GM19023 (cell line): Measurements from ENCODE around the gene HOXC6.
"Not testable (repeated sequence)": the region's sequence is repeated elsewhere in the genome, so short reads cannot be mapped to it uniquely, and the experiment has no call there.

Source experiments
- ATAC-seq: cut with Tn5 transposase; IDR thresholded peaks from one replicate; pipeline ENCODE4 v1.9.1; 2021; ENCODE audit warnings: mild to moderate bottlenecking, moderate library complexity; ENCODE audit not compliant: unreplicated experiment

Gene HOXC6

GRCh38 chr12:54038284-54038870, 10.1 kb downstream of the HOXC6 start:
- no peak for ATAC-seq

GRCh38 chr12:54038871-54039414, 10.7 kb downstream of the HOXC6 start:
- ATAC-seq: no peak

DNA sequence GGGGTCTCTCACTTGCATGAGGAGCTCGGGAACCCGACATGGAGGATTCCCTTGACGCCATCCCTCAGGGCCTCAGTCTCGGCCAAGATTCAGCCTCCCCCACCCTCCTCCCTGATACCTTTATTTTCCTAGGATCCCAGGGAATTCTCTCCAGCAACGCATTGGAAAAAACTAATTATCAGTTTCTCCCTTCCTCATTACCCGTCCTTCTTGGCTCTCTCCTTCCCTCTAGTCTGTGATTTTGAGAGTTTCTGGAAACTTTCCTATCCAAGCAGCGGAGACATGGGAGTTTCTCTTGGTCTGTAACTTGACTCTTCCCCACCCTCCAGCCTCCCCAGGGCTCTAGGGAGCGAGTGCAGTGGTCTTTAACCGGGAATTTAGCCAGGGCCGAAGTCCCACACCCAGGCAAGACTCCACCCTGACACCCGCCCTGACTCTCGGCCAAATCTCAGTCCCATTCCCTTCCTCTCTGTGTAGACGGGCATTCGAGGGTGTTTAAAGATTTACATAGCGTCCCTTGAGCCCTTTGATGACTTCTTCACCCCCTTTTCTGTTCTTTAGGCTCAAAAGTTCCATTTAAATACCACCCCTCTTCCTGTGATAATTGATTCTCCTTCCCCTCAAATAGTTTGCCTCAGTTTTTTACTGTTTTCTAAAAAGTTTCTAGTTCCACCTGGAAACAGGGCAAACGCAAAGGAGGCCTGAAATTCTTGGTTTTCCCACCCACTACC, 11.3 kb downstream of the HOXC6 start:
- ATAC-seq: no peak

DNA sequence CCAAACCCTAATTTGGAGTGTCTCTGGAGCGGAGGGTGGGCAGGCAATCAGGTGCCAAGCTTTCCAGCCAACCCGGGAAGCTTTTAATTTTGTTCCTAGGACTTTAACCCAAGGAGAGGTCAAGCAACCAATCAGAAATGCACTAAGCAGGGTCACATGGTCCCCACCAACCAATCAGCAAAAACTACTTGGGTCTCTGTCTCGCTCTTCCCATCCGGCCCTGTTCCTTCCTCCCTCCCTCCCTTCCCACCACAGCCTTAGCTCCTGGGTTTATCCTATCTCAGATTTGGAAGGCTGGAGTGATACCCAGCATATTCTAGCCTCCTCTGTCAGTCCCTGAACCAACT, 11.9 kb downstream of the HOXC6 start:
- no peak for ATAC-seq

DNA sequence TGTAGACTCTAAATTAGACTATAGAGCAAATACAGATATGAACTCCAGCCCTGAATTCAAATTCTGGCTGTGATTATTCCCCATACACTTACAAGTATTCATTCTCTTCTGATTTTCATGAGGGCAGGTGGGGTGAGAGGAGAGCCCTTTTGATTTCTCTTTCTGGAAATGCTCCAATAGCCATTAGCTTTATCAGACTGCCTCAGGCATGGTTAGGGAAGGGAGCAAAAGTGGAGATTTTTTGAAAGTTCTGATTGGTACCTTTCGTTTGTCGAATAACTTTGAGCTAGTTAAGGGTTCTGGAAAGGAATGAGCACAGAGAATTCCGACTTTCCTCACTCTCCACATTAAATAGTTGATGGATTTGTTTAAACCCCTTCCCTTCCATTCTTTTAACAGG, 12.4 kb downstream of the HOXC6 start:
- ATAC-seq: no peak

DNA sequence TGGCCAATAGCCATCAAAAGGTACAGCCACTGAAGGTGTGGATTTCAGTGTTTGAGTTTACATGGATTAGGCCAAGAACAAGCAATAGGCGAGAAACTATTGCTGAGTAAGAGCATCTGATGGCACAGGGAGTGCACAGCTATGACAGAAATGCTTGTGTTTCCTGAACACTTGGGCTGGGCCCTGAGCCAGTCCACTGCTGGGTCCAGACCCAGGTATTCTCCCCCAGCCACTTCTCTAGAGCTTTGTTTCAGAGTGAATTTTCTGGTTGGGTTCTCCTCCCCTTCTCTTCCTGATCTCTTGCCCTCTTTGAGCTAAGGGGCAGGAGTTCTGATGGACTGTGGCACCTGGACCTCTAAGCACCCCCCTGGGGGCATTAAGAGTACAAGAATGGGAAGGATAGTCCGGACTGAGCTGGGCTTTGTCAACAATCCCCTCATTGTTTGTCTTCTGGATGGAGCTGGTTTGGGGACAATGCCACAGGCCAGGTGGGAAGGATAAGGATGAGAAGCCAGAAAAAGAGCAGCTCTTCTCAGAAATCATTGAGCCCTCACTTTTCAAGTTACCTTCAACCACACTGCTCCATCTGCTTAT, 13.0 kb downstream of the HOXC6 start:
- ATAC-seq: no peak

- not testable (repeated sequence) for ATAC-seq
Observed at GRCh38 chr12:54042033-54042432, 13.8 kb downstream of the HOXC6 start.

DNA sequence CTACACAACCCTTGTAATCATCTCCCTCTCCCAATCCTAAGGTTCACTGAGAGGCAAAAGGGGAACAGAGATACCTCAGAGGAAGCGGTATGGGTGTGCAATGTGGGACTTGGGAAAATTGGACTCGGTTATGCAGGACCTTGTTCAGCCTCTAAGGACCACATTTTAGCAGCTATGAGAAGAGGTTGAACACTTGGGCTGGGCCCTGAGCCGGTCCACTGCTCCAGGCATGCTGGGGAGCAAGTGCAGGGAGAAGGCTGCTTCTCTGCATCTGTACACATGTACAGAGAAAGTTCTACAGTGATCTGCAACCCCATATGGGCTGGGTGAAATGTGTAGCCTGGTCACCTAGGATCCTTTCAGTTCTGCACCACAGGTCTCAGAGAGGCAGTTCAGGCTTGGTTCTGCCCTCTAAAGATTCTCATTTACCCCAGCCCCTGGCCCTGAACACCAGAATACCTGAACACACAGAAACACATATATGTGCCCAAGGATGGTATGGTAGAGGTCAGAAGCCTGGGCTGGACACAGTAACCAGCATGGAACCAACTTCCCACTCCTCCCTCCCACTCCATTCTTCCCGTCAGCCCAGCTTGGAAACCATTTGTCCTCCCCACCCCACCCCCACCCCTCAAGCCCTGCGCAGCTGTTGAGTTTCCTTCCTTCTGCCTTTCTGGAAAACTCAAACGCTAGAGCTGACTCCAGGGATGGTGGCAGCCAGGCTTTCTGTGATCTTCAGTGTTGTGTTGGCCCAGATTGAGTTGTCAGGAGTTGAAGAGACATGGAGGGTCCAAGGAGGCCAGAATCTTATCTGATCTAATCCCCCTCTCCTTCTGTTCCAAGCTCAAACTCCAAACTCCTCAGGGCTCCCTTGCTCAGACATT, 15.0 kb downstream of the HOXC6 start:
- ATAC-seq: no peak

DNA sequence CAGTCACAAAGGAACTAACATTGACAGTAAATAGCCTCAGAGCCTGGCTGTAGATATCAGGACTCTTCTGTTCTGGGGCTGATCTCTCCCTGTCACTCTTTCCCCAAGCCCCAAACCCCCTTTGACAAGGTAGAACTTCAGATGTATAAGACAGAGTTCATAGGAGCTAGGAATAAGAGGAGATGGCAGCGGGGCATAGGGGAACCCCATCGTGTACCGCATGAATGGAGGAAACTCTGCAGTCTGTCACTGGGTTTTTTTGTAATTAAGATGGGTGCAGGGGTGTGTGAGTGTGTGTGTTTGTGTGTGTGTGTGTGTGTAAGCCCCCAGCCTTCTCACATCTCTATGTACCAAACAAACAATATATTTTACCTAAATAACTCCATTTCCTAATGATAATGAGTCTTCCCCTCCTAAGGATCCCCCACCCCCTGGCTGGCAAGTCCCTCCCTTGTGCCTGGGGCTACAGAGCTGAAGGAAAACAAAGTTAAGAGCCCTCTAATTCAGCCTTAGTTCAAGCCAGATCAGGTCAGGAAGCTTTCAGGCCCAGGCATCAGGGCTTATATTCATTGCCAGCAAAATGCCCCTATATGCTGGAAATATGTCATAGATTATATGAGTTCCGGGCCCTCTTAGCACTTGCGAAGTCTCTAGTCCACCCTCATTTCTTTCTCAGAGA, 16.3 kb downstream of the HOXC6 start:
- no peak for ATAC-seq

DNA sequence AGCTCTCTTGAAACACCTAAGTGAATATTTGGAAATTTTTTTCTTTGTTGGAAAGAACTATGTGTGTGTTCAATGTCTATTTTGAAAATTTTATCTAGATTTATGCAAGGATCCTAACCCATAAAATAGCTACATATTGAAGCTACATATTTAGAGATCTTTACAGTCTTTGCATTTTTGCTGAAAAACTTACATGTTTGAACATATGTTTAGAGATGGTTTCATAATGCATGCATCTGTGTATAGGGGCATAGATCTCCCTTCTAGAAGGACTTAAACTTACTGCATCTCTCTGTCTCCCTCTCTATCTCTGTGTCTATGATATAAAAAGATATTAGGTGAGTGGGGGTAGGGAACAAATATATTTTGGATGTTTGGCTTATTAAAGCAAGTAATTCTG, 17.2 kb downstream of the HOXC6 start:
- no peak for ATAC-seq

- no peak for ATAC-seq
Observed at GRCh38 chr12:54045868-54046521, 17.8 kb downstream of the HOXC6 start.

GRCh38 chr12:54046809-54047159, 18.5 kb downstream of the HOXC6 start:
- ATAC-seq: no peak

- no peak for ATAC-seq
Observed at GRCh38 chr12:54047160-54047963, 19.1 kb downstream of the HOXC6 start.

DNA sequence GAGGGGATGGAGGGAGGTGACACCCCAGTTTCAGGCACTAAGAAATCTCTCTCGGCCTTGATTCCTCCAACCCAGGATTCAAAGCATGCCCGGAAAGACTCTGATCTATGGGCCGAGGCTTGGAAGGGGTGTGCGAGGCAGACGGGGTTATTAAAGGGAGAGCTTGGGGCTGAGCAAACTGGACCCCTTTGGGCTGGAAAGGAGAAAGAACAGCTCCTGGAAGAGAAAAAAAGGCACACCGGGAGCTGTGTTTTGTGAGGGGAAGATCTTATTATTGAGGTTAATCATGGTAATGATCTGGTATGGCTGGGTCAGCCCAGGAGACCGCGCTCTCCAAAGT, 19.7 kb downstream of the HOXC6 start:
- ATAC-seq: no peak

GRCh38 chr12:54048406-54049093, 20.3 kb downstream of the HOXC6 start:
- no peak for ATAC-seq

- no peak for ATAC-seq
Observed at GRCh38 chr12:54049108-54049507, 20.9 kb downstream of the HOXC6 start.

- ATAC-seq: no peak
Observed at GRCh38 chr12:54050482-54050810, 22.2 kb downstream of the HOXC6 start.

GRCh38 chr12:54051026-54051842, 23.0 kb downstream of the HOXC6 start:
- ATAC-seq: no peak
